ENCODE measurements around the gene TOP2A.
"Not testable (repeated sequence)": the region's sequence is repeated elsewhere in the genome, so short reads cannot be mapped to it uniquely, and the experiment has no call there.

Gene TOP2A

GRCh38 chr17:40430272-40431230 lies 12.9 kb upstream of the TOP2A start:
- no peak for DNase-seq (ENCODE audit: low read depth in 3 of 3)

- DNase-seq (ENCODE audit: low read depth in 3 of 3) = no peak
These were observed 9.4 kb upstream of the TOP2A start for GRCh38 chr17:40427002-40427491.

- DNase-seq (ENCODE audit: low read depth in 3 of 3) = no peak
These were observed 8.0 kb upstream of the TOP2A start for GRCh38 chr17:40425741-40426140.

DNA sequence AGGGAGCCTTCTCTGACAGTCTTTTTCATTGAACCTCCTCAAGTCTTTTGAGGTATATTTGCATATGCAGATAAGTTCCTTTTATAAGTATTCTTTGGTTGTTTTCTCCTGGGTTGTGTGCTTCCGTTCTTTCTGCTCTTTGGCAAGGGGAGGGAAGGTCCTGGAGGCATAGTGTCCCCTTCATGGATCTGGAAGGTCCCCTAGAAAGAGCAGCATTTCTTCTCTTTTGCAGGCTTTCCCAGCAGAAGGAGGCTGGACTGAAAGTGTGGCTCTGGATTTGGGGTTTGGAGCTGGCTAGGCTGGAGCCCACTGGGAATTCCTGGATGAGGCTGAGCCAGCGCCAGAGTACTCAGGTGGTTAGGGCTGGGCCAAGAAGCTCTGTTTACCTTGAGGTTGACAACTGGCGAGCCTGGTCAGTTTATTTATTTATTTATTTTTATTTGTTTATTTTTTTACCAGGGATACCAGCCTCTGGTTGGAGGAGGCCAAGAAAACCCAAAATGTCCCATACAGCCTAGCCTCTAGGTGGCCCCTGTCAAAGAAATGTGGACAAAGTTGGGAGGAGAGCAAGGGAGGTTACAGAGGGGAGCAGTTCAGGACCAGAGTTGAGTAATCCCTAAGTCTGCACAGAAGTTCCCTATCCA lies 5.4 kb upstream of the TOP2A start:
- no peak for DNase-seq (ENCODE audit: low read depth in 3 of 3)

GRCh38 chr17:40419559-40420331 lies 2.0 kb upstream of the TOP2A start:
- no peak for DNase-seq (ENCODE audit: low read depth in 3 of 3)

DNA sequence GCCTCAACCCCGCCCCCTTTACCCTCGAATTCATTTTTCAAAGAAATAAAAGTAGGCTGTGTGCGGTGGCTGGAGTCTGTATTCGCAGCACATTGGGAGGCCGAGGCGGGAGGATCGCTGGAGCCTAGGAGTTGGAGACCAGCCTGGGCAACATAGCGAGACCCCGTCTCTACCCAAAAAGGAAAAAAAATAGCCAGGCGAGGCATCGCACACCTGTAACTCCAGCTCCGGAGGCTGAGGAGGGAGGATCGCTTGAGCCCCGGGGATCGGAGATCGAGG lies 671 bp upstream of the TOP2A start:
- DNase-seq (ENCODE audit: low read depth in 3 of 3) = no peak

- no peak for DNase-seq (ENCODE audit: low read depth in 3 of 3)
These were observed 463 bp downstream of the TOP2A start for GRCh38 chr17:40417258-40417608.

DNA sequence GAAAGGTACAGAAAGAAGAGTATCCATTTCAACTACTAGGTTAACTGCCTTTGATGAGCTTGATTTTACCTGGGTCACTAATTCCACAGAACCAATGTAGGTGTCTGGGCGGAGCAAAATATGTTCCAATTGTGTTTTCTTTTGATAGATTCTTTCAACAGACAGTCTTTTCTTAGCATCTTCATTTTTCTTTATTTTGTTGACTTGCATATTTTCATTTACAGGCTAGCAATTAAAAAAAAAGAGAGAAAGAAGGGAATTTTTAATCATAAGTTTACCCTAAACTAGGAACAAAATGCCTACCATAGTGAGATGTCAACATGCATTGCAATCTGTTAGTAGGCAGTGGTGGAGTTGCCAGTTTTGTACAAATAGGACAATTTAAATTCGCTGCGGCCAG lies 1.0 kb downstream of the TOP2A start:
- no peak for DNase-seq (ENCODE audit: low read depth in 3 of 3)

GRCh38 chr17:40415390-40415789 lies 2.3 kb downstream of the TOP2A start:
- no peak for DNase-seq (ENCODE audit: low read depth in 3 of 3)

- not testable (repeated sequence) for DNase-seq (ENCODE audit: low read depth in 3 of 3)
These were observed 3.4 kb downstream of the TOP2A start for GRCh38 chr17:40414312-40414711.

GRCh38 chr17:40412880-40413279 lies 4.8 kb downstream of the TOP2A start:
- no peak for DNase-seq (ENCODE audit: low read depth in 3 of 3)

DNA sequence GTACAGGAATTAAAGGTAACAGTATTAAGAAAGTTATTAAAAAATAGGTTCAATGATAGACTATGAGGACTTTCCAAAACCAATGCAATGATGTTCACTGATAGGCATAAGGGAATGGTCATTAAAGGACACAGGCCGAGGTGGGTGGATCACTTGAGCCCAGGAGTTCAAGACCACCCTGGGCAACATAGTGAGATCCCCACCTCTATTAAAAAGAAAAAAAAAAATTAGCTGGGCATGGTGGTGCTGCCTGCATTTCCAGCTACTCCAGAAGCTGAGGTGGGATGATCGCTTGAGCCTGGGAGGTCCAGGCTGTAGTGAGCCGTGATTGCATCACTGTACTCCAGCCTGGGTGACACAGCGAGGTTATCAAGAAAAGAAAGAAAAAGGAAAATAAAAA lies 5.9 kb downstream of the TOP2A start:
- no peak for DNase-seq (ENCODE audit: low read depth in 3 of 3)

DNA sequence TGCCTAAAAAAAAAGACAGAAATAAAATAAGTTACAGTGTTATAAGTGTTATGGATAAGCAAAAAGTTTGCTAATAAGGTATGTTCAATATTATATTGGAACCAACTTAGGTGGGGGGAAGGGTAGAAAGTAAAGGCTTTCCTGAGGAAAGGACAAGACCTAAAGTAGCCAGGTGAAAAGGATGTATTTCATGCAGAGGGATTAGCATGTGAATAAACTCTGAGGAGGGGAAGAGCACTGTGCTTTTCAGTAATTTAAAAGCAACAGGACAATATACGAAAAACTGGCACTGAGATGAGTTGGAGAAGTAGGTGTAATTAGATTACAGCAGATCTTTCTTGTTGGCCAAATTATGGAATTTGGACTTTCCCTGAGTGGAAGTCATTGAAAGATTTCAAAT lies 7.6 kb downstream of the TOP2A start:
- no peak for DNase-seq (ENCODE audit: low read depth in 3 of 3)

DNA sequence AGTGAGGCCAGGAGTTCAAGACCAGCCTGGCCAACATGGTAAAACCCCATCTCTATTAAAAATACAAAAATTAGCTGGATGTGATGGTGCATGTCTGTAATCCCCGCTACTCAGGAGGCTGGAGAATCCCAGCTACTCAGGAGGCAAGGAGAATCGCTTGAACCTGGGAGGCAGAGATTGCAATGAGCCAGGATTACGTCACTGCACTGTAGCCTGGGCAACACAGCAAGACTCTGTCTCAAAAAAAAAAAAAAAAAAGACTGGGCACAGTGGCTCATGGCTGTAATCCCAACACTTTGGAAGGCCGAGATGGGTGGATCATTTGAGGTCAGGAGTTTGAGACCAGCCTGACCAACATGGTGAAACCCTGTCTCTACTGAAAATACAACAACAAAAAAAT lies 8.2 kb downstream of the TOP2A start:
- DNase-seq (ENCODE audit: low read depth in 3 of 3) = not testable (repeated sequence)

- DNase-seq (ENCODE audit: low read depth in 3 of 3) = no peak
These were observed 10.2 kb downstream of the TOP2A start for GRCh38 chr17:40407460-40407859.

- no peak for DNase-seq (ENCODE audit: low read depth in 3 of 3)
These were observed 13.7 kb downstream of the TOP2A start for GRCh38 chr17:40404003-40404402.

GRCh38 chr17:40402668-40403067 lies 15.0 kb downstream of the TOP2A start:
- no peak for DNase-seq (ENCODE audit: low read depth in 3 of 3)

DNA sequence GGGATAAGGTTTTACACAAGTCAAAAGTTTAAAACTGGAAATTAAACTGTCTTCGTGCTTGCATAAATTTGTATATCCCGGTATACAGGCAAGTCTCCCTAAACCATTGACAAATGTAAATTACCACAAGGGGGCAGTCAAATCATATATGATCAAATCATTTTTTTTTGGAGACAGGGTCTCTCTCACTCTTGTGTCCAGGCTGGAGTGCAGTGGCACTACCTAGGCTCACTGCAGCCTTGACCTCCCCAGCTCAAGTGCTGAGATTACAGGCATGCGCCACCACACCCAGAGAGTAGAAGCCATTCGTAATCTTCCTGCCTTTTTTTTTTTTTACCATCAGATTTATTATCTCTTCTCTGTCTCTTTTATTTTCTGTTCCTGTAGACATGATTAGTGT lies 18.5 kb downstream of the TOP2A start:
- DNase-seq (ENCODE audit: low read depth in 3 of 3) = no peak

- DNase-seq (ENCODE audit: low read depth in 3 of 3) = not testable (repeated sequence)
These were observed 31.1 kb downstream of the TOP2A start for GRCh38 chr17:40386555-40386954.

DNA sequence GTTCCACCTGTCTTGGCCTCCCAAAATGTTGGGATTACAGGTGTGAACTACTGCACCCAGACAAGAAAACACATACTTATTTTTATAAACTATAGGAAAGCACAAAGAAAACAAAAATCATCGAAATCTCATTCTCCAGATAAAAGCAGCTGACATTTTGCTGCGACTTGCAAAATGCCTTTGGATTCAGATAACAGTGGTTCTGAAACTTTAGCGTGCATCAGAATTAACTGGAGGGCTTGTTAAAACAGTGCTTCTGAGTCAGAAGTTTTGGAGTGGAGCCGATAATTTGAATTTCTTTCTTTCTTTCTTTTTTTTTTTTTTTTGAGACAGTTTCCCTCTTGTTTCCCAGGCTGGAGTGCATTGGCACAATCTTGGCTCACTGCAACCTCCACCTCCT lies 35.4 kb downstream of the TOP2A start:
- no peak for DNase-seq (ENCODE audit: low read depth in 3 of 3)

- DNase-seq (ENCODE audit: low read depth in 3 of 3) = no peak
These were observed 38.7 kb downstream of the TOP2A start for GRCh38 chr17:40378966-40379365.

- DNase-seq (ENCODE audit: low read depth in 3 of 3) = no peak
These were observed 39.9 kb downstream of the TOP2A start for GRCh38 chr17:40377832-40378231.

DNA sequence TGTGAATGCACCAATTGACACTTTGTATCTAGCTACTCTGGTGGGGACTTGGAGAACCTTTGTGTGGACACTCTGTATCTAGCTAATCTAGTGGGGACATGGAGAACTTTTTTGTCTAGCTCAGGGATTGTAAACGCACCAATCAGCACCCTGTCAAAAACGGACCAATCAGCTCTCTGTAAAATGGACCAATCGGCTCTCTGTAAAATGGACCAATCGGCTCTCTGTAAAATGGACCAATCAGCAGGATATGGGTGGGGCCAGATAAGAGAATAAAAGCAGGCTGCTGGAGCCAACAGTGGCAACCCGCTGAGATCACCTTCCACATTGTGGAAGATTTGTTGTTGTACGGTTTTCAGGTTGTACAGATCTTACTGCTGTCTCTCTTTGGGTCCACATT lies 41.2 kb downstream of the TOP2A start:
- DNase-seq (ENCODE audit: low read depth in 3 of 3) = not testable (repeated sequence)

Data from stimulated activated CD4-positive, alpha-beta T cell treated with anti-CD3 and anti-CD28 coated beads, TNF-alpha, amount 100 ng/mL, for 24 hours (primary cell).